ENCODE data around the gene PHF12. TPM values are rescaled to one million over a fixed set of nuclear protein-coding genes. Genes with fewer than 3 reads are reported as not detected.

PHF12 gene
- total and polyA plus RNA-seq, 10 donors = 16.2 to 118 (median 76.1) TPM

- intact Hi-C loops (cut with DNase I; ENCODE audit: low total_unique reads) = no loop called here
- no peak for DNase-seq
- H3K27ac ChIP-seq = no peak overlapping the region
- H3K9me3 ChIP-seq = no peaks in the 10 kb centered on the region
- no peaks in the 10 kb centered on the region for H3K36me3 ChIP-seq
- H3K4me1 ChIP-seq = no peaks in the 10 kb centered on the region
- 73 to 82% (median 74%) methylated on average over 7 of the region's 7 CpGs for WGBS, 5 donors
- H3K4me3 ChIP-seq = no peak overlapping the region
- TF ChIP-seq CTCF (IDR thresholded peaks at IDR 0.05 in 8 of 11, conservative IDR thresholded peaks at IDR 0.05 in 3 of 11) (no peak), POLR2A (IDR thresholded peaks at IDR 0.05) (no peak), POLR2AphosphoS5 (IDR thresholded peaks at IDR 0.05) (no peak)
- H3K27me3 ChIP-seq (replicated peaks in 1 of 7) = peaks cover 0 to 33% (median 0%) of the 10 kb centered on the region in 7 donors
Observed at GRCh38 chr17:28992185-28992584, 40.9 kb upstream of the PHF12 start.

- H3K27ac ChIP-seq = no peak overlapping the region
- intact Hi-C loops (cut with DNase I; ENCODE audit: low total_unique reads) = no loop called here
- DNase-seq = no peak
- no peaks in the 10 kb centered on the region for H3K4me1 ChIP-seq
- H3K4me3 ChIP-seq = no peak overlapping the region
- TF ChIP-seq POLR2AphosphoS5 (IDR thresholded peaks at IDR 0.05) (no peak), CTCF (IDR thresholded peaks at IDR 0.05 in 8 of 11, conservative IDR thresholded peaks at IDR 0.05 in 3 of 11) (no peak), POLR2A (IDR thresholded peaks at IDR 0.05) (no peak)
- no peaks in the 10 kb centered on the region for H3K9me3 ChIP-seq
- peaks cover 0 to 37% (median 0%) of the 10 kb centered on the region in 7 donors for H3K27me3 ChIP-seq (replicated peaks in 1 of 7)
- 75 to 81% (median 78%) methylated on average over 4 to 8 of the region's 8 CpGs for WGBS, 5 donors
- H3K36me3 ChIP-seq = no peaks in the 10 kb centered on the region
Observed at GRCh38 chr17:28991779-28992178, 40.5 kb upstream of the PHF12 start.

- H3K9me3 ChIP-seq = no peaks in the 10 kb centered on the region
- TF ChIP-seq POLR2AphosphoS5 (IDR thresholded peaks at IDR 0.05) (no peak), POLR2A (IDR thresholded peaks at IDR 0.05) (no peak), CTCF (IDR thresholded peaks at IDR 0.05 in 8 of 11, conservative IDR thresholded peaks at IDR 0.05 in 3 of 11) (no peak)
- H3K4me3 ChIP-seq = no peak overlapping the region
- intact Hi-C loops (cut with DNase I; ENCODE audit: low total_unique reads) = no loop called here
- H3K4me1 ChIP-seq = peaks cover 0 to 5% (median 0%) of the 10 kb centered on the region in 6 donors
- no peaks in the 10 kb centered on the region for H3K36me3 ChIP-seq
- H3K27ac ChIP-seq = no peak overlapping the region
- H3K27me3 ChIP-seq (replicated peaks in 1 of 7) = peaks cover 0 to 42% (median 8%) of the 10 kb centered on the region in 7 donors
- no peak for DNase-seq
Observed at GRCh38 chr17:28989028-28989427, 37.7 kb upstream of the PHF12 start.

GRCh38 chr17:28988475-28988874 lies 37.2 kb upstream of the PHF12 start:
- no peak for DNase-seq
- Histone ChIP-seq H3K4me1 (peaks cover 0 to 11% (median 4%) of the 10 kb centered on the region in 6 donors), H3K27me3 (replicated peaks in 1 of 7) (peaks cover 0 to 37% (median 8%) of the 10 kb centered on the region in 7 donors), H3K36me3 (no peaks in the 10 kb centered on the region), H3K9me3 (no peaks in the 10 kb centered on the region), H3K27ac (no peak overlapping the region), H3K4me3 (no peak overlapping the region)
- TF ChIP-seq CTCF (IDR thresholded peaks at IDR 0.05 in 8 of 11, conservative IDR thresholded peaks at IDR 0.05 in 3 of 11) (no peak), POLR2AphosphoS5 (IDR thresholded peaks at IDR 0.05) (no peak), POLR2A (IDR thresholded peaks at IDR 0.05) (no peak)
- intact Hi-C loops (cut with DNase I; ENCODE audit: low total_unique reads) = no loop called here
- 71 to 100% (median 89%) methylated on average over 1 of the region's 1 CpG for WGBS, 5 donors
